Activated gamma-delta T cell treated with Interleukin-2 at 50 U/mL for 16 hours (primary cell): ENCODE measurements around the gene MED17.

Experiments
- DNase-seq: peaks from one replicate; pipeline ENCODE4 v3.0.0-alpha.2; 2020

The MED17 gene

GRCh38 chr11:93817426-93818348, 33.6 kb downstream of the MED17 start:
- no peak for DNase-seq

GRCh38 chr11:93819966-93820695, 36.0 kb downstream of the MED17 start:
- no peak for DNase-seq

- DNase-seq, result no peak
These were observed 36.8 kb downstream of the MED17 start for GRCh38 chr11:93820847-93821246.

- DNase-seq, result no peak
These were observed 37.5 kb downstream of the MED17 start for GRCh38 chr11:93821617-93822016.

- no peak for DNase-seq
These were observed 38.3 kb downstream of the MED17 start for GRCh38 chr11:93822359-93822758.

- DNase-seq, result no peak
These were observed 39.1 kb downstream of the MED17 start for GRCh38 chr11:93823210-93823609.

- DNase-seq, result no peak
These were observed 43.3 kb downstream of the MED17 start for GRCh38 chr11:93827363-93827762.

GRCh38 chr11:93829598-93829997, 45.5 kb downstream of the MED17 start:
- no peak for DNase-seq

GRCh38 chr11:93831343-93832127, 47.5 kb downstream of the MED17 start:
- DNase-seq, result no peak

- no peak for DNase-seq
These were observed 48.7 kb downstream of the MED17 start for GRCh38 chr11:93832780-93833179.

GRCh38 chr11:93838967-93839366, 54.9 kb downstream of the MED17 start:
- no peak for DNase-seq

- no peak for DNase-seq
These were observed 56.1 kb downstream of the MED17 start for GRCh38 chr11:93840180-93840579.

- DNase-seq, result no peak
These were observed 56.9 kb downstream of the MED17 start for GRCh38 chr11:93840981-93841380.

- no peak for DNase-seq
These were observed 57.4 kb downstream of the MED17 start for GRCh38 chr11:93841446-93841845.

- DNase-seq, result no peak
These were observed 58.0 kb downstream of the MED17 start for GRCh38 chr11:93842034-93842433.

GRCh38 chr11:93842461-93842860, 58.4 kb downstream of the MED17 start:
- DNase-seq, result no peak

GRCh38 chr11:93843906-93844305, 59.8 kb downstream of the MED17 start:
- DNase-seq, result no peak

GRCh38 chr11:93844568-93844967, 60.5 kb downstream of the MED17 start:
- no peak for DNase-seq

GRCh38 chr11:93845181-93846092, 61.4 kb downstream of the MED17 start:
- DNase-seq, result no peak

GRCh38 chr11:93846411-93846810, 62.3 kb downstream of the MED17 start:
- no peak for DNase-seq

- no peak for DNase-seq
These were observed 65.1 kb downstream of the MED17 start for GRCh38 chr11:93849201-93849600.
